ENCODE measurements around the gene HAPSTR1. TPM values are rescaled to one million over a fixed set of nuclear protein-coding genes. Genes with fewer than 3 reads are reported as not detected.

HAPSTR1 gene
- total and polyA plus RNA-seq, 2 of the 13 experiments (the other 11 are each of a cell fraction or from before 2014, with no cell fraction given): 25.2 to 83.2 TPM

DNA sequence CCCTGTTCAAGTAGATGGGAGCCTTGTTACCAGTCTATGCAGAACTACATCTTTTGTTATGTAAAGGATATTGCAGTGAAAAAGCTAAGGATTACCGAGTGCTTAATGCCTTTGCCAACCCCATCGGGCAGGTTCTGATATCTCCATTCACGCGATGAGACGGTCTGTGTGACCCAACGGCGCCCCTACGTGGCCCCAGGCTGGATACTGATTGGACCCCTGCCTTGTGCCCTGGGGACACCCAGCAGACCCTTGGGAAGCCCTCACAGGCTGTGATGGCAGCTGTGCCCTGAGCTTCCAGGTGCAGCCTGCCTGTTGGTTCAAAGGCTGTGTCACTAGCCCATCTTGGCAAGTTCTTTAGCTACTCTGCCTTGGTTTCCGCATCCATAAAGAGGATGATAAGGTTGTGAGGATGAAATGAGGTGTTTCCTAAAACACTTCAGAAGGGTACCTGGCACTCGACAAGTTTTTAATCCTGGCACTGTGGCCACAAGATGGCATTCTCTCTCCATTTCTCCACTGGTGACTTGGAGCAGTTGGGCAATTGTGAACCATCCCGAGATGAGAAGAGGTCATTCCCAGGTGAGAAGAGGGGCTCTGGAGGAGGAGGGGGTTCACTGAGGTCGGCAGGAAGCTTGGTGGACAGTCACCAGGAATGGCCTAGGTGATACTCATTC is 33.6 kb downstream of the HAPSTR1 start:
- no peak overlapping the region for H3K4me2 ChIP-seq (ENCODE audit: low read depth, low read length)
- H4K20me1 ChIP-seq (ENCODE audit: insufficient read depth, low read length): no peaks in the 10 kb centered on the region
- H3K79me2 ChIP-seq (ENCODE audit: insufficient read depth, low read length): no peaks in the 10 kb centered on the region
- FAIRE-seq (no peak), DNase-seq (ENCODE audit: low spot score) (no peak), ATAC-seq (no peak)
- no peak overlapping the region for H3K27ac ChIP-seq (ENCODE audit: extremely low read length, insufficient read depth, low read length)
- H3K4me3 ChIP-seq (replicated peaks in 1 of 3; ENCODE audit: insufficient read depth in 1 of 3, low read depth in 2 of 3, low read length in 3 of 3): no peak overlapping the region
- intact Hi-C loops (cut with micrococcal nuclease; ENCODE audit: unreplicated experiment) (no loop called here), in situ Hi-C loops (cut with HindIII; ENCODE audit: extremely low pct_ligation_motif_present, low pct_unique_long_range_greater_than_20kb) (no loop called here)
- peaks cover 26% of the 10 kb centered on the region for H3K4me1 ChIP-seq (ENCODE audit: insufficient read depth, low read length)
- H3K27me3 ChIP-seq (ENCODE audit: control insufficient read depth in 1 of 2, insufficient read depth in 2 of 2, low read length in 2 of 2): no peaks in the 10 kb centered on the region
- 85% methylated on average over 12 of the region's 12 CpGs for WGBS (ENCODE audit: low lambda C conversion rate)
- H3K9me3 ChIP-seq (ENCODE audit: low read length): no peaks in the 10 kb centered on the region
- no peak overlapping the region for H3K9ac ChIP-seq (ENCODE audit: insufficient read depth, low read depth, low read length)
- H2AFZ ChIP-seq (ENCODE audit: low read length): no peak overlapping the region
- CTCF ChIA-PET (ENCODE audit: low intra/inter-chr PET ratio, low total read pairs): no interaction called here
- POLR2A ChIA-PET: interaction anchor here (2.2 kb wide), 1 partner anchor 34 kb away, joined by 11 read pairs; the partner anchor contains the start of gene HAPSTR1
- no TSS peak for BruUV-seq (replicated peaks)
- H3K36me3 ChIP-seq (replicated peaks in 1 of 2; ENCODE audit: control insufficient read depth in 1 of 2, insufficient read depth in 2 of 2, low read length in 2 of 2): peaks cover 5 to 13% of the 10 kb centered on the region in 2 experiments; a peak in 4 of 5 replicates
- TF ChIP-seq MAZ (IDR thresholded peaks at IDR 0.05; ENCODE audit: borderline replicate concordance, low read depth, low read length) (no peak), MAZ (CRISPR knock-in tag; IDR thresholded peaks at IDR 0.05; ENCODE audit: low read depth) (no peak), PAF1 (CRISPR knock-in tag; IDR thresholded peaks at IDR 0.05) (0 out of 2 replicates have a peak, but pooled peaks have one; percentile 57), ZNF749 (CRISPR knock-in tag; IDR thresholded peaks at IDR 0.05; ENCODE audit: borderline replicate concordance) (no peak), MBD4 (IDR thresholded peaks at IDR 0.05; ENCODE audit: borderline replicate concordance, low read length) (no peak), ZFP36 (IDR thresholded peaks at IDR 0.05; ENCODE audit: borderline replicate concordance, low read depth, low read length, partially characterized antibody) (no peak), CEBPB (IDR thresholded peaks at IDR 0.05; ENCODE audit: borderline replicate concordance, low read depth, low read length) (no peak), TAF1 (CRISPR knock-in tag; IDR thresholded peaks at IDR 0.05) (no peak), RBM22 (optimal IDR thresholded peaks at IDR 0.05; ENCODE audit: low read length) (peak; percentile 65), FOXC1 (CRISPR knock-in tag; IDR thresholded peaks at IDR 0.05; ENCODE audit: borderline replicate concordance) (0 out of 2 replicates have a peak, but pooled peaks have one; percentile 46), SSRP1 (CRISPR knock-in tag; IDR thresholded peaks at IDR 0.05) (peak; percentile 84; the same call in 1 of the 2 replicates), MXI1 (IDR thresholded peaks at IDR 0.05; ENCODE audit: borderline replicate concordance, low read depth, low read length) (no peak), JUND (CRISPR knock-in tag; IDR thresholded peaks at IDR 0.05) (no peak), POLR2A (IDR thresholded peaks at IDR 0.05; ENCODE audit: insufficient read depth in 1 of 2, low read depth in 2 of 2, low read length in 2 of 2) (peak in 1 of 2 experiments; percentile 18; a peak in 1 of 4 replicates), ZBTB7B (CRISPR knock-in tag; IDR thresholded peaks at IDR 0.05) (no peak)
- TF ChIP-seq, protein P1, sequence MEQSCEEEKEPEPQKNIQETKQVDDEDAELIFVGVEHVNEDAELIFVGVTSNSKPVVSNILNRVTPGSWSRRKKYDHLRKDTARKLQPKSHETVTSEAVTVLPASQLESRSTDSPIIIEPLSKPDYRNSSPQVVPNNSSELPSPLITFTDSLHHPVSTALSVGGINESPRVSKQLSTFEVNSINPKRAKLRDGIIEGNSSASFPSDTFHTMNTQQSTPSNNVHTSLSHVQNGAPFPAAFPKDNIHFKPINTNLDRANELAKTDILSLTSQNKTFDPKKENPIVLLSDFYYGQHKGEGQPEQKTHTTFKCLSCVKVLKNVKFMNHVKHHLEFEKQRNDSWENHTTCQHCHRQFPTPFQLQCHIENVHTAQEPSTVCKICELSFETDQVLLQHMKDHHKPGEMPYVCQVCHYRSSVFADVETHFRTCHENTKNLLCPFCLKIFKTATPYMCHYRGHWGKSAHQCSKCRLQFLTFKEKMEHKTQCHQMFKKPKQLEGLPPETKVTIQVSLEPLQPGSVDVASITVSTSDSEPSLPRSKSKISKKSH (CRISPR knock-in tag; IDR thresholded peaks at IDR 0.05; ENCODE audit: borderline replicate concordance): 0 out of 2 replicates have a peak, but pooled peaks have one; percentile 13
- TF ChIP-seq, protein P2, sequence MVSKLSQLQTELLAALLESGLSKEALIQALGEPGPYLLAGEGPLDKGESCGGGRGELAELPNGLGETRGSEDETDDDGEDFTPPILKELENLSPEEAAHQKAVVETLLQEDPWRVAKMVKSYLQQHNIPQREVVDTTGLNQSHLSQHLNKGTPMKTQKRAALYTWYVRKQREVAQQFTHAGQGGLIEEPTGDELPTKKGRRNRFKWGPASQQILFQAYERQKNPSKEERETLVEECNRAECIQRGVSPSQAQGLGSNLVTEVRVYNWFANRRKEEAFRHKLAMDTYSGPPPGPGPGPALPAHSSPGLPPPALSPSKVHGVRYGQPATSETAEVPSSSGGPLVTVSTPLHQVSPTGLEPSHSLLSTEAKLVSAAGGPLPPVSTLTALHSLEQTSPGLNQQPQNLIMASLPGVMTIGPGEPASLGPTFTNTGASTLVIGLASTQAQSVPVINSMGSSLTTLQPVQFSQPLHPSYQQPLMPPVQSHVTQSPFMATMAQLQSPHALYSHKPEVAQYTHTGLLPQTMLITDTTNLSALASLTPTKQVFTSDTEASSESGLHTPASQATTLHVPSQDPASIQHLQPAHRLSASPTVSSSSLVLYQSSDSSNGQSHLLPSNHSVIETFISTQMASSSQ (IDR thresholded peaks at IDR 0.05; ENCODE audit: low read depth): no peak
- TF ChIP-seq, protein P2 (CRISPR knock-in tag; IDR thresholded peaks at IDR 0.05; ENCODE audit: borderline replicate concordance): peak; percentile 31; the same call in 1 of the 2 replicates
